ENCODE results near the gene MLYCD. TPM values are rescaled to one million over a fixed set of nuclear protein-coding genes. Genes with fewer than 3 reads are reported as not detected.

Gene MLYCD
- total RNA-seq, 6 donors from 2014 or later: 7.5 to 30.4 (median 11.3) TPM

- H3K4me3 ChIP-seq: peak overlapping the region in 2 of 4 donors; percentile 59 to 84
- TF ChIP-seq EP300 (IDR thresholded peaks at IDR 0.05) (no peak), POLR2AphosphoS5 (IDR thresholded peaks at IDR 0.05) (peak in 1 of 2 donors; percentile 68), POLR2A (IDR thresholded peaks at IDR 0.05) (peak in 1 of 4 donors; percentile 32), CTCF (IDR thresholded peaks at IDR 0.05) (no peak)
- peak overlapping the region; percentile 91 to 97 (median 94) for H3K27ac ChIP-seq
- H3K36me3 ChIP-seq: peaks cover 0 to 20% (median 15%) of the 10 kb centered on the region in 4 donors
- WGBS, 2 donors: 43 to 47% methylated on average over 7 to 9 of the region's 9 CpGs
- no peaks in the 10 kb centered on the region for H3K27me3 ChIP-seq
- DNase-seq: peak in 1 of 2 donors; percentile 90
- no peaks in the 10 kb centered on the region for H3K9me3 ChIP-seq
- peak; percentile 20 to 80 for ATAC-seq (ENCODE audit: low FRiP score in 2 of 2)
- peaks cover 27 to 44% (median 28%) of the 10 kb centered on the region in 4 donors for H3K4me1 ChIP-seq
Observed at GRCh38 chr16:83954577-83955016, 55.7 kb downstream of the MLYCD start.

- DNase-seq (no peak), ATAC-seq (ENCODE audit: low FRiP score in 2 of 2) (no peak)
- Histone ChIP-seq H3K9me3 (no peaks in the 10 kb centered on the region), H3K27me3 (no peaks in the 10 kb centered on the region), H3K4me3 (no peak overlapping the region), H3K27ac (peak overlapping the region in 2 of 4 donors; percentile 91 to 97), H3K4me1 (peaks cover 27 to 44% (median 28%) of the 10 kb centered on the region in 4 donors), H3K36me3 (peaks cover 3 to 29% (median 22%) of the 10 kb centered on the region in 4 donors)
- TF ChIP-seq POLR2AphosphoS5 (IDR thresholded peaks at IDR 0.05) (no peak), EP300 (IDR thresholded peaks at IDR 0.05) (no peak), CTCF (IDR thresholded peaks at IDR 0.05) (no peak)
- WGBS, 2 donors: 65 to 73% methylated on average over 8 to 21 of the region's 23 CpGs
Observed at GRCh38 chr16:83955218-83956130, 56.6 kb downstream of the MLYCD start.

GRCh38 chr16:83956336-83957289 lies 57.7 kb downstream of the MLYCD start:
- peak; percentile 71 to 87 (median 78) for TF ChIP-seq CTCF (IDR thresholded peaks at IDR 0.05)
- TF ChIP-seq EP300 (IDR thresholded peaks at IDR 0.05): no peak
- DNase-seq (peak; percentile 85 to 96), ATAC-seq (ENCODE audit: low FRiP score in 2 of 2) (peak in 1 of 2 donors; percentile 36)
- Histone ChIP-seq H3K27me3 (no peaks in the 10 kb centered on the region), H3K4me3 (no peak overlapping the region), H3K27ac (no peak overlapping the region), H3K4me1 (peaks cover 27 to 44% (median 28%) of the 10 kb centered on the region in 4 donors), H3K9me3 (no peaks in the 10 kb centered on the region), H3K36me3 (peaks cover 3 to 40% (median 31%) of the 10 kb centered on the region in 4 donors)
- WGBS, 2 donors: 47 to 51% methylated on average over 9 to 22 of the region's 22 CpGs

- Histone ChIP-seq H3K27ac (no peak overlapping the region), H3K4me3 (no peak overlapping the region), H3K27me3 (no peaks in the 10 kb centered on the region), H3K4me1 (peaks cover 23 to 43% (median 26%) of the 10 kb centered on the region in 4 donors), H3K9me3 (no peaks in the 10 kb centered on the region), H3K36me3 (peaks cover 3 to 48% (median 37%) of the 10 kb centered on the region in 4 donors)
- WGBS, 2 donors: 87 to 93% methylated on average over 13 of the region's 14 CpGs
- DNase-seq (no peak), ATAC-seq (ENCODE audit: low FRiP score in 2 of 2) (no peak)
- TF ChIP-seq CTCF (IDR thresholded peaks at IDR 0.05) (no peak), POLR2AphosphoS5 (IDR thresholded peaks at IDR 0.05) (no peak), EP300 (IDR thresholded peaks at IDR 0.05) (no peak), POLR2A (IDR thresholded peaks at IDR 0.05) (no peak)
Observed at GRCh38 chr16:83957296-83957855, 58.5 kb downstream of the MLYCD start.

Data from upper lobe of left lung (tissue), 6 donors.